T-cell (primary cell): ENCODE measurements around the gene PCLAF. TPM values are rescaled to one million over a fixed set of nuclear protein-coding genes. Genes with fewer than 3 reads are reported as not detected.

Source experiments
- ATAC-seq, 4 experiments: fragments of 200-7000 bp in 3 of 4; fragments of 150-1000 bp in 1 of 4; cut with Tn5 transposase; replicated peaks in 1 of 4; 1 replicate in 3 of 4; 2 replicates in 1 of 4; pipeline ENCODE4 v1.10.0; 2021; ENCODE audit warnings: moderate library complexity in 3 of 4, mild to moderate bottlenecking in 2 of 4, moderate number of reproducible peaks in 1 of 4
- CTCF ChIA-PET, 2 donors: fragments of 300-600 bp; sonication (Branson Sonifier 250); formaldehyde crosslinking; loops; one replicate each; lab custom pipeline; 2022; ENCODE audit warnings: antibody characterized with exemption in 2 of 2; lab: Charles Lee
- POLR2A ChIA-PET, 2 donors: fragments of 300-600 bp; sonication (Branson Sonifier 250); formaldehyde crosslinking; loops; one replicate each; lab custom pipeline; 2022; ENCODE audit warnings: antibody characterized with exemption in 2 of 2; lab: Charles Lee
- DNase-seq, 35 experiments: peaks; one replicate each; pipeline versions ENCODE4 v3.0.0 to v3.0.0-alpha.2; 2013 to 2023
- H3K27ac ChIP-seq: one replicate; pipeline ENCODE4 v1.5.1; 2013; ENCODE audit warnings: low read length
- H3K27me3 ChIP-seq, 2 experiments: replicated peaks in 1 of 2; 1 replicate in 1 of 2; 2 replicates in 1 of 2; pipeline versions ENCODE4 v1.6.1 to v1.7.0; 2013; ENCODE audit warnings: low read length in 1 of 2, mixed read lengths in 1 of 2; ENCODE audit not compliant: control insufficient read depth in 2 of 2, insufficient read depth in 2 of 2; ENCODE audit errors: extremely low read depth in 1 of 2
- H3K36me3 ChIP-seq, 2 donors: 1 replicate in 1 of 2; 2 replicates in 1 of 2; pipeline versions ENCODE4 v1.6.1 to v1.7.0; 2013; ENCODE audit warnings: low read length in 1 of 2; ENCODE audit not compliant: control insufficient read depth in 2 of 2, insufficient read depth in 1 of 2; ENCODE audit errors: extremely low read depth in 1 of 2
- H3K4me1 ChIP-seq, 2 experiments: 1 replicate in 1 of 2; 2 replicates in 1 of 2; pipeline versions ENCODE4 v1.6.1 to v1.7.0; 2013; ENCODE audit warnings: low read length in 2 of 2, mixed read lengths in 1 of 2; ENCODE audit not compliant: insufficient read depth in 2 of 2, control insufficient read depth in 1 of 2; ENCODE audit errors: extremely low read depth in 1 of 2
- H3K4me3 ChIP-seq, 2 donors: 1 replicate in 1 of 2; 2 replicates in 1 of 2; pipeline versions ENCODE4 v1.5.1 to v1.7.0; 2013; ENCODE audit warnings: mild to moderate bottlenecking in 2 of 2, low read length in 1 of 2, moderate library complexity in 1 of 2; ENCODE audit not compliant: control insufficient read depth in 1 of 2; ENCODE audit errors: extremely low read depth in 1 of 2
- H3K9me3 ChIP-seq: 2 replicates; pipeline ENCODE4 v1.7.0; 2013
- H3K27ac Mint-ChIP-seq, 2 donors: one replicate each; pipeline ENCODE4 v1.8.0; 2020 to 2021; ENCODE audit warnings: mild to moderate bottlenecking in 2 of 2, mixed read lengths in 2 of 2
- H3K27me3 Mint-ChIP-seq, 2 donors: one replicate each; pipeline ENCODE4 v1.8.0; 2021 to 2022; ENCODE audit warnings: mixed read lengths in 2 of 2
- H3K36me3 Mint-ChIP-seq: one replicate; pipeline ENCODE4 v1.8.0; 2021; ENCODE audit warnings: mixed read lengths
- H3K4me1 Mint-ChIP-seq, 3 donors: one replicate each; pipeline ENCODE4 v1.8.0; 2020 to 2022; ENCODE audit warnings: mixed read lengths in 3 of 3, mild to moderate bottlenecking in 1 of 3
- H3K4me3 Mint-ChIP-seq, 3 donors: one replicate each; pipeline ENCODE4 v1.8.0; 2020 to 2022; ENCODE audit warnings: mild to moderate bottlenecking in 3 of 3, mixed read lengths in 3 of 3, moderate library complexity in 3 of 3
- H3K9me3 Mint-ChIP-seq, 3 donors: one replicate each; pipeline ENCODE4 v1.8.0; 2020 to 2022; ENCODE audit warnings: mixed read lengths in 3 of 3
- WGBS: methylation state at CpG from one replicate; pipeline ENCODE4 v1.1.5; 2013; ENCODE audit warnings: missing lambda C conversion rate; ENCODE audit not compliant: insufficient coverage; 5-methylcytosine and 5-hydroxymethylcytosine counted together
- total RNA-seq, 35 experiments: library from RNA in 6 of 35; stranded (reverse) in 6 of 35; fragments of 120-200 nt in 1 of 35; gene quantifications; one replicate each; pipeline versions ENCODE4 v1.2.1 to v1.2.4 and lab custom pipeline; 2013 to 2026

Gene PCLAF, protein sequence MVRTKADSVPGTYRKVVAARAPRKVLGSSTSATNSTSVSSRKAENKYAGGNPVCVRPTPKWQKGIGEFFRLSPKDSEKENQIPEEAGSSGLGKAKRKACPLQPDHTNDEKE
- total RNA-seq (1 to 10 TPM in 4 of 5 donors, under 1 TPM in 1; 0.96 to 2.4 (median 1.6) TPM), total RNA-seq (lab: John Stamatoyannopoulos, UW) (0.07 to 14.6 (median 0.61) reads per million in 29 experiments)
- 2.9 TPM for total RNA-seq (2013)

DNA sequence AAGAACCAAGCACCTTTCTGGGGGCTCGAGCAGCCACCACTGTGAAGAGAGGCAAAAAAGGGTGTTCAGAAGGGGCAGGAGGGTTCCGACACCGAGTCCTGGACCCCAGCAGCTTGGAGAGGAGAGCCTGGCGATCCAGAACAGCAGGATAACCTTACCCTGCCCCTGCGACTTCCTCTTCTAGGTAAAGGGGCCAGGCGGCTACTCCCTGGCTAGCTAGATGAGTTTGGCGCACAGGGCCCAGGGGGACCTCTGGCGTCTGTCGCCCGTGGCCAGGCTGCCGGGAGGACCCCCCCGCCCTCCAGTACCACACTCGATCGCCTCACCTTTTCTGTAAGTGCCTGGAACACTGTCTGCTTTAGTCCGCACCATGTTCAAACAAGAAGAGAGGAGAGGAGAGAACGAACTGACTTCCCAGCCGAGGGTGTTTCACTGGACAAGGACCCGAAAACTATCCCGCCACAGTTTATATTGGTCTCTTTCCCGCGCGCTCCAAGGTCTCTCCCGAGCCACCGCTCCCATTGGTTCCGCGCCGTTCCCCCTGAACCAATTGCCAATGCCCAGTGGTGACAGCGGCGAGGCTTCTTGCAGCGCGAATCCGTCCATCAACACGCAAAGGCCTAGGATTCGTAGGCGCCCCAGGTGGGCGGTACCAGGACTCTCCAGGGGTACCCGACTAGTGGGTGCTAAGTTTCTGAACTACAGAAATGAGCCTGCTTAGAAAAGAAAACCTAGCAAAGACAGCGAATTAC lies at the start of gene PCLAF:
Gene PCLAF (minus strand): TSS at position 442 of the 752 bp plus-strand sequence. CDS start 70 bp downstream, at position 372.
- Histone ChIP-seq H3K36me3 (no peaks in the 10 kb centered on the region), H3K27ac (no peak within 1 kb of the TSS), H3K4me3 (peak within 1 kb of the TSS; percentile 65 to 92), H3K9me3 (no peaks in the 10 kb centered on the region), H3K27me3 (peaks cover 0 to 2% of the 10 kb centered on the region in 2 experiments), H3K4me1 (peaks cover 0 to 14% of the 10 kb centered on the region in 2 experiments)
- Mint-ChIP-seq H3K36me3 (no peaks in the 10 kb centered on the region), H3K27ac (peak within 1 kb of the TSS; percentile 32 to 64), H3K27me3 (no peaks in the 10 kb centered on the region), H3K4me3 (peak within 1 kb of the TSS; percentile 88 to 92 (median 91)), H3K4me1 (peaks cover 15 to 23% (median 18%) of the 10 kb centered on the region in 3 donors), H3K9me3 (no peaks in the 10 kb centered on the region)
- ATAC-seq (peak; percentile 100), DNase-seq (peak; percentile 79 to 95 (median 89))
- ChIA-PET POLR2A (interaction anchor here in 1 of 2 donors (0.6 kb wide), 1 partner anchor 79 kb away, joined by 3 read pairs; no protein-coding TSS in a partner anchor), CTCF (no interaction called here)
- WGBS: under 1% methylated on average over 29 of the region's 38 CpGs

DNA sequence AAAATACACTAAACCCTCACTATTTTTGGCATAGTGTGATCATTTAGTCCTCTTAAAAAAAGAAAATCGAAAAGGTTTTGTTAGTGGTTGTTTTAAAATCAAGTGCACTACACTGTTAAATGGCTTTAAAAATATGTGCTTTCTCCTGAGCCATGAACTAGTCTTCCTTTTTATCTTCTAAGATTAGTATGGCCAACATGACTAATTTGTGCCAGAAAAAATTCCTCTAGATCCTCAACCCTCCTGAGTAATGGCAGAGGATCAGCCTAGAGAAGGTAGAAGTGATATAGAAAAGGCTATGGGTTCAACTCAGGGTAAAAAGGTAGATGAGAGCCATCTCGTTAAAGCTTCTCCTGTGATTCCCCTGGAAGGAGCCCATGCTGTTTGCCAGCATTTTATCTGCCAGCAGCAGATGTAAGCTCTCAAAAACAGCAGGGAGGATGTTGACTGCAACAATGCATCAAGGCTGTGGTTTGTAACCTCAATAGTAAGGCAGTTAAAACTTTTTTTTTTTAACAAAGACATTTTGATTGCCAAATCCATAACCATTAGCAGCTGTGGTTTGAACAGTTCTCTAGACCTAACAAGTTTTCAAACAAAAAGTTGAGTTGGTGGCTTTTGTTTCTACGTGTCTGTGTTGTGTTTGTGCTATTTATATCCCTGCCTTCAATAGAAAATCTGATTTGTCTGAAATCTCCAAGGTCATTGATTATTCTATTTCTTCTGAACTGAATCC lies 48.9 kb upstream of the PCLAF start:
- Mint-ChIP-seq H3K27ac (peak overlapping the region; percentile 92 to 95), H3K36me3 (peaks cover 13% of the 10 kb centered on the region), H3K4me3 (peak overlapping the region; percentile 58 to 65 (median 62)), H3K27me3 (no peaks in the 10 kb centered on the region), H3K9me3 (no peaks in the 10 kb centered on the region), H3K4me1 (peaks cover 43 to 58% (median 49%) of the 10 kb centered on the region in 3 donors)
- Histone ChIP-seq H3K4me1 (peaks cover 34 to 38% of the 10 kb centered on the region in 2 experiments), H3K27me3 (no peaks in the 10 kb centered on the region), H3K27ac (peak overlapping the region; percentile 74), H3K36me3 (peaks cover 0 to 11% of the 10 kb centered on the region in 2 donors), H3K9me3 (no peaks in the 10 kb centered on the region), H3K4me3 (no peak overlapping the region)
- 0% methylated on average over 1 of the region's 3 CpGs for WGBS
- DNase-seq (peak in 34 of 35 experiments; percentile 15 to 81 (median 50)), ATAC-seq (peak; percentile 86 to 96 (median 94))
- CTCF ChIA-PET: interaction anchor here (0.6 to 1.9 kb wide), 5 partner anchors 192 to 1141 kb away, joined by 3 to 12 read pairs (median 3); no protein-coding TSS in a partner anchor
- POLR2A ChIA-PET: interaction anchor here in 1 of 2 donors (0.6 to 1.3 kb wide), 4 partner anchors 42 to 1361 kb away, joined by 3 to 4 read pairs (median 3); partner anchors contain the start of gene TRIP4

DNA sequence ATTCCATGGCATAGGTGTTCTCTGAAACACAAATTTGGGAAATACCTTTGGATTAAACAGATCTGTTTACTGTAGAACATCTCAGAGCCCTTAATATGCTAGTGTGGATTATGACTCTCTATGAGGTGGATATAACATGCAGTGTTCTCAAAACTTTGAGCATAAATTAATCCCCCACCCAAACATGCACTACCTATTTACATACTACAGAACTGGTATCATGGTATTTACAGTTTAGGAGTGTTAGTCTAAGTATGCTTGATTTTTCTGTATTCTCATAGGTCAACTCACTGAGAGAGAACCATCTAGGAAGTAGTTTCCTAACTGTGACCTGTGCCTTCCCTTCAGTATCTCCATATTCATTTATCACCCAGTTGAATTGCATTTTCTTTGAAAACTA lies 48.2 kb upstream of the PCLAF start:
- ChIA-PET POLR2A (no interaction called here), CTCF (no interaction called here)
- H3K27ac Mint-ChIP-seq: peak overlapping the region; percentile 92 to 95
- H3K9me3 ChIP-seq: no peaks in the 10 kb centered on the region
- peaks cover 15% of the 10 kb centered on the region for H3K36me3 Mint-ChIP-seq
- H3K36me3 ChIP-seq: peaks cover 3 to 17% of the 10 kb centered on the region in 2 donors
- no peaks in the 10 kb centered on the region for H3K27me3 Mint-ChIP-seq
- peaks cover 34 to 38% of the 10 kb centered on the region in 2 experiments for H3K4me1 ChIP-seq
- H3K9me3 Mint-ChIP-seq: no peaks in the 10 kb centered on the region
- peaks cover 43 to 56% (median 48%) of the 10 kb centered on the region in 3 donors for H3K4me1 Mint-ChIP-seq
- ATAC-seq (no peak), DNase-seq (peak in 1 of 35 experiments; percentile 11)
- peak overlapping the region; percentile 74 for H3K27ac ChIP-seq
- no peaks in the 10 kb centered on the region for H3K27me3 ChIP-seq
- H3K4me3 ChIP-seq: no peak overlapping the region
- H3K4me3 Mint-ChIP-seq: peak overlapping the region in 1 of 3 donors; percentile 62

DNA sequence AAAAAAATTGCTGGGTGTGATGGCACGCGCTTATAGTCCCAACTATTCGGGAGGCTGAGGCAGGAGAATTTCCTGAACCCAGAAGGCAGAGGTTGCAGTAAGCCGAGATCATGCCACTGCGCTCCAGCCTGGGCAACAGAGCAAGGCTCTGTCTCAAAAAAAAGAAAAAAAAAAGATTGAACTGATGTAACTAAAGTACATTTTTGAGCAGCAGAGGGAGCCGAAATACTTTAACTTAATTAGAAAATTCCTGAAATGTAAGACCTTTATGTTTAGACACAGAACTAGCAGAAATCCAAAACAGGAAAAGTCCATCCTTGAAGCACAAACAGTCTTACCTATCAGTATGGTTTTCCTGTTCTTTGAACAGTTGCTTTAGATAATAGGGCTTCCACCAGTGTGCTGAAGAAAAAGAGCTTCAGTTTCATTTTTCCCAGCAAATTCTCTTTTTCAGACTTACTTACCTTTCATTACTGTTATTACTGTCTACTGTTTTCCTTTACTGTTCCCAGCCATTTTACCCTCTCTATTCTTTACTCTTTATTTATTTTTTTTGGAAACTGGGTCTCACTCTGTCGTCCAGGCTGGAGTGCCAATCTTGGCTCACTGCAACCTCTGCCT lies 45.7 kb upstream of the PCLAF start:
- Mint-ChIP-seq H3K36me3 (peaks cover 23% of the 10 kb centered on the region), H3K27me3 (no peaks in the 10 kb centered on the region), H3K9me3 (no peaks in the 10 kb centered on the region), H3K4me3 (peak overlapping the region in 2 of 3 donors; percentile 2 to 17), H3K4me1 (peaks cover 41 to 51% (median 46%) of the 10 kb centered on the region in 3 donors), H3K27ac (peak overlapping the region; percentile 82 to 95)
- ChIA-PET CTCF (interaction anchor here (0.5 to 1.3 kb wide), 12 partner anchors 9 to 410 kb away, joined by 3 to 13 read pairs (median 3); partner anchors contain the start of gene ZNF609 (in 1 of the 2)), POLR2A (interaction anchor here in 1 of 2 donors (0.6 kb wide), 1 partner anchor 225 kb away, joined by 3 read pairs; no protein-coding TSS in a partner anchor)
- H3K27ac ChIP-seq: no peak overlapping the region
- peaks cover 5 to 38% of the 10 kb centered on the region in 2 donors for H3K36me3 ChIP-seq
- WGBS: 86% methylated on average over 4 of the region's 7 CpGs
- ATAC-seq (no peak), DNase-seq (peak in 1 of 35 experiments; percentile 45)
- no peaks in the 10 kb centered on the region for H3K9me3 ChIP-seq
- H3K4me1 ChIP-seq: peaks cover 34 to 38% of the 10 kb centered on the region in 2 experiments
- no peak overlapping the region for H3K4me3 ChIP-seq
- H3K27me3 ChIP-seq: no peaks in the 10 kb centered on the region

DNA sequence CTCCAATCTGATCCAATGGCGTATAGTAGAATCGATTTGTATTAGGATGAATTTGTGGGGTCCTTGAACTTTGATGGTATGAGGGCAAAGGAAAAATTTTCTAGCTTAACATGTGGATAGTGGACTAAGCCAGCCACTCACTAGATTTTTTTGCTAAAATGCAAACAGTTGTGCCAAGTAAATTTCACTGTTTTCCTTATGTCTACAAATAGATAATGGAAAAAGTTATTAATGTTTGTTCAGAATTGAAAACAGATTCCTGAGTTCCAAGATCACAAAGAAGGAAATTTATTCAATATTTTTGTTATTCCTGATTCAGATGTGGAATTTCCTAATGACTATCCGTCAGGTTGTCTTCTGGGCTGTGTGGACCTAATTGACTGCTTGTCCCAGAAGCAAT lies 44.0 kb upstream of the PCLAF start:
- H3K4me1 Mint-ChIP-seq: peaks cover 31 to 39% (median 36%) of the 10 kb centered on the region in 3 donors
- Histone ChIP-seq H3K4me1 (peaks cover 27 to 28% of the 10 kb centered on the region in 2 experiments), H3K9me3 (no peaks in the 10 kb centered on the region), H3K27me3 (no peaks in the 10 kb centered on the region), H3K4me3 (no peak overlapping the region), H3K36me3 (peaks cover 5 to 44% of the 10 kb centered on the region in 2 donors), H3K27ac (no peak overlapping the region)
- no peaks in the 10 kb centered on the region for H3K27me3 Mint-ChIP-seq
- 100% methylated on average over 1 of the region's 3 CpGs for WGBS
- peaks cover 23% of the 10 kb centered on the region for H3K36me3 Mint-ChIP-seq
- no peak for DNase-seq
- no peak for ATAC-seq
- peak overlapping the region; percentile 18 to 28 for H3K27ac Mint-ChIP-seq
- no peaks in the 10 kb centered on the region for H3K9me3 Mint-ChIP-seq
- ChIA-PET CTCF (interaction anchor here (0.7 to 1.5 kb wide), 2 partner anchors 227 to 240 kb away, joined by 3 to 4 read pairs; no protein-coding TSS in a partner anchor), POLR2A (interaction anchor here (0.7 kb wide), 2 partner anchors 210 to 1905 kb away, joined by 3 read pairs; no protein-coding TSS in a partner anchor)
- H3K4me3 Mint-ChIP-seq: no peak overlapping the region
